ENCODE data around the gene RABGAP1L.
"Not testable (repeated sequence)": the region's sequence is repeated elsewhere in the genome, so short reads cannot be mapped to it uniquely, and the experiment has no call there.

Gene RABGAP1L

GRCh38 chr1:174221681-174222080, 62.4 kb downstream of the RABGAP1L start:
- Histone ChIP-seq H3K4me3 (ENCODE audit: low read depth, low read length) (no peak overlapping the region), H3K4me1 (no peaks in the 10 kb centered on the region), H3K9me3 (no peaks in the 10 kb centered on the region), H3K36me3 (no peaks in the 10 kb centered on the region; the same call in 1 of the 2 replicates), H3K27me3 (no peaks in the 10 kb centered on the region)
- no peak for DNase-seq
- TF ChIP-seq CTCF (IDR thresholded peaks at IDR 0.05; ENCODE audit: low read depth, low read length) = no peak

GRCh38 chr1:174222166-174222949, 63.0 kb downstream of the RABGAP1L start:
- DNase-seq = no peak
- TF ChIP-seq CTCF (IDR thresholded peaks at IDR 0.05; ENCODE audit: low read depth, low read length) = no peak
- no peaks in the 10 kb centered on the region for H3K9me3 ChIP-seq
- no peaks in the 10 kb centered on the region for H3K27me3 ChIP-seq
- no peaks in the 10 kb centered on the region; the same call in 1 of the 2 replicates for H3K36me3 ChIP-seq
- no peak overlapping the region for H3K4me3 ChIP-seq (ENCODE audit: low read depth, low read length)
- H3K4me1 ChIP-seq = no peaks in the 10 kb centered on the region

GRCh38 chr1:174224641-174225040, 65.3 kb downstream of the RABGAP1L start:
- no peaks in the 10 kb centered on the region; the same call in 1 of the 2 replicates for H3K36me3 ChIP-seq
- no peaks in the 10 kb centered on the region for H3K27me3 ChIP-seq
- no peaks in the 10 kb centered on the region for H3K4me1 ChIP-seq
- no peak overlapping the region for H3K4me3 ChIP-seq (ENCODE audit: low read depth, low read length)
- no peaks in the 10 kb centered on the region for H3K9me3 ChIP-seq
- TF ChIP-seq CTCF (IDR thresholded peaks at IDR 0.05; ENCODE audit: low read depth, low read length) = no peak
- no peak for DNase-seq

GRCh38 chr1:174225499-174226204, 66.3 kb downstream of the RABGAP1L start:
- no peak for DNase-seq
- H3K9me3 ChIP-seq = no peaks in the 10 kb centered on the region
- no peaks in the 10 kb centered on the region for H3K4me1 ChIP-seq
- no peak overlapping the region for H3K4me3 ChIP-seq (ENCODE audit: low read depth, low read length)
- H3K27me3 ChIP-seq = no peaks in the 10 kb centered on the region
- no peaks in the 10 kb centered on the region; the same call in 1 of the 2 replicates for H3K36me3 ChIP-seq
- no peak for TF ChIP-seq CTCF (IDR thresholded peaks at IDR 0.05; ENCODE audit: low read depth, low read length)

- Histone ChIP-seq H3K27me3 (no peaks in the 10 kb centered on the region), H3K36me3 (no peaks in the 10 kb centered on the region), H3K4me3 (ENCODE audit: low read depth, low read length) (no peak overlapping the region), H3K9me3 (no peaks in the 10 kb centered on the region), H3K4me1 (no peaks in the 10 kb centered on the region)
- DNase-seq = no peak
- TF ChIP-seq CTCF (IDR thresholded peaks at IDR 0.05; ENCODE audit: low read depth, low read length) = no peak
Observed at GRCh38 chr1:174230399-174230798, 71.1 kb downstream of the RABGAP1L start.

- DNase-seq = no peak
- no peaks in the 10 kb centered on the region for H3K4me1 ChIP-seq
- H3K4me3 ChIP-seq (ENCODE audit: low read depth, low read length) = no peak overlapping the region
- no peaks in the 10 kb centered on the region for H3K27me3 ChIP-seq
- no peaks in the 10 kb centered on the region for H3K9me3 ChIP-seq
- TF ChIP-seq CTCF (IDR thresholded peaks at IDR 0.05; ENCODE audit: low read depth, low read length) = no peak
- no peaks in the 10 kb centered on the region for H3K36me3 ChIP-seq
Observed at GRCh38 chr1:174232761-174233160, 73.4 kb downstream of the RABGAP1L start.

GRCh38 chr1:174238845-174239501, 79.7 kb downstream of the RABGAP1L start:
- not testable (repeated sequence) for H3K9me3 ChIP-seq; H3K4me3 ChIP-seq (ENCODE audit: low read depth, low read length); DNase-seq; H3K4me1 ChIP-seq; H3K27me3 ChIP-seq; H3K36me3 ChIP-seq

All from BE2C (cell line).